Kidney glomerular epithelial cell (primary cell): ENCODE results near the gene NEO1.

ENCODE experiments used
- DNase-seq: peaks from one replicate; lab custom pipeline; 2025; lab: John Stamatoyannopoulos, UW

NEO1 gene

GRCh38 chr15:73305331-73306211 is 253.3 kb downstream of the NEO1 start:
- DNase-seq, result peak; percentile 47

GRCh38 chr15:73308305-73308704 is 256.0 kb downstream of the NEO1 start:
- DNase-seq, result no peak

GRCh38 chr15:73313861-73314260 is 261.6 kb downstream of the NEO1 start:
- no peak for DNase-seq

GRCh38 chr15:73317651-73318462 is 265.6 kb downstream of the NEO1 start:
- no peak for DNase-seq

- no peak for DNase-seq
These were observed 266.4 kb downstream of the NEO1 start for GRCh38 chr15:73318463-73319351.

GRCh38 chr15:73319460-73320245 is 267.4 kb downstream of the NEO1 start:
- DNase-seq, result no peak

- no peak for DNase-seq
These were observed 268.4 kb downstream of the NEO1 start for GRCh38 chr15:73320619-73321180.

GRCh38 chr15:73321496-73322450 is 269.5 kb downstream of the NEO1 start:
- no peak for DNase-seq

GRCh38 chr15:73322665-73323373 is 270.6 kb downstream of the NEO1 start:
- DNase-seq, result no peak

- no peak for DNase-seq
These were observed 271.2 kb downstream of the NEO1 start for GRCh38 chr15:73323374-73323955.

GRCh38 chr15:73323956-73324355 is 271.7 kb downstream of the NEO1 start:
- DNase-seq, result no peak

GRCh38 chr15:73324496-73325170 is 272.4 kb downstream of the NEO1 start:
- no peak for DNase-seq

- DNase-seq, result no peak
These were observed 273.1 kb downstream of the NEO1 start for GRCh38 chr15:73325191-73325861.

- DNase-seq, result no peak
These were observed 273.9 kb downstream of the NEO1 start for GRCh38 chr15:73326157-73326556.

- DNase-seq, result no peak
These were observed 276.0 kb downstream of the NEO1 start for GRCh38 chr15:73328149-73328820.

- DNase-seq, result no peak
These were observed 276.7 kb downstream of the NEO1 start for GRCh38 chr15:73328981-73329380.
